ENCODE data around the gene PNN.

Gene PNN

DNA sequence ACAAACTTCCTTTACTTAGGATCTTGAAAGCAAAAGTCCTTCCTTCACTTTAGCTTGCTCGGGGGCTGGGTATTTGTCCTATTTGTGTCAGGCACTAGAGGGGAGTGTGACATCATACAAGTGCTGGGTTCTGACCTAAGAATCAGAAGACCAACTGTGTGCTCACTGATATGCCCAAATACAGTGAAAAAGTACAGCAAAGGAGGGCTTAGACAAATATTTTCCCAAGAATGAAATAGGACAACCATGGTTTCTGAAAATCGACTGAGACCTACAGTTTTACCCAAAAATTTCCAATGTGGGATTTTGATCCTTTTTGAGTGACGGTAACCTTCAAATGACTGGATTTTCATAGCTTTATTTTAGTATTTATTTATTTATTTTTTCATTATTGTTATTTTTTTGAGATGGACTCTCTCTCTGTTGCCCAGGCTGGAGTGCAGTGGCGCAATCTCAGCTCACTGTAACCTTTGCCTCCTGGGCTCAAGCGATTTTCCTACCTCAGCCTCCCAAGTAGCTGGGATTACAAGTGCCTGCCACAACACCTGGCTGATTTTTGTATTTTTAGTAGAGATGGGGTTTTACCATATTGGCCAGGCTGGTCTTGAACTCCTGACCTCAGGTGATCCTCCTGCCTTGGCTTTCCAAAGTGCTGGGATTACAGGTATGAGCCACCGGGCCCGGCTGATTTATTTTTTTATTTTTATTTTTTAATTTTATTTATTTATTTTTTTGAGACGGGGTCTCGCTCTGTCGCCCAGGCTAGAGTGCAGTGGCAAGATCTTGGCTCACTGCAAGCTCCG, 56.9 kb downstream of the PNN start:
- peak; percentile 83 for DNase-seq

Measured in activated CD4-positive, alpha-beta T cell treated with anti-CD3 and anti-CD28 coated beads, Interleukin-10, Interleukin-2, amounts not matched to agents 100 ng/mL and 50 ng/mL, durations not matched to agents 16 hours and 8 hours (primary cell).